HepG2 (cell line): ENCODE data around the gene FOXA1. TPM values are rescaled to one million over a fixed set of nuclear protein-coding genes. Genes with fewer than 3 reads are reported as not detected.

Experiments
- ARID3A ChIP-seq: IDR thresholded peaks from 2 replicates; pipeline ENCODE4 v1.6.1; 2012; ENCODE audit warnings: low read depth, low read length, improper control_type of control experiment
- EEA1 ChIP-seq: sonication (generic); formaldehyde crosslinking; IDR thresholded peaks from 2 replicates; pipeline ENCODE4 v1.5.1; 2020; ENCODE audit warnings: mild to moderate bottlenecking, missing genetic modification reagents, borderline replicate concordance
- FOXP4 ChIP-seq: sonication (generic); formaldehyde crosslinking; IDR thresholded peaks from 2 replicates; pipeline ENCODE4 v1.4.0; 2020; ENCODE audit warnings: missing genetic modification reagents
- GPBP1L1 ChIP-seq: sonication (generic); formaldehyde crosslinking; IDR thresholded peaks from 2 replicates; pipeline ENCODE4 v1.5.0; 2020; ENCODE audit warnings: mild to moderate bottlenecking, missing genetic modification reagents
- GZF1 ChIP-seq: sonication (generic); formaldehyde crosslinking; IDR thresholded peaks from 2 replicates; pipeline ENCODE4 v1.5.1; 2020; ENCODE audit warnings: mild to moderate bottlenecking, missing genetic modification reagents
- HNF4A ChIP-seq: sonication (generic); formaldehyde crosslinking; IDR thresholded peaks from 2 replicates; pipeline ENCODE4 v1.4.0; 2020; ENCODE audit warnings: missing genetic modification reagents
- NFYB ChIP-seq: sonication (generic); formaldehyde crosslinking; IDR thresholded peaks from 2 replicates; pipeline ENCODE4 v1.4.0; 2020; ENCODE audit warnings: missing genetic modification reagents
- RNF219 ChIP-seq: sonication (generic); formaldehyde crosslinking; IDR thresholded peaks from 2 replicates; pipeline ENCODE4 v1.5.0; 2020; ENCODE audit warnings: mild to moderate bottlenecking, missing genetic modification reagents
- SMARCE1 ChIP-seq: fragments of 450-650 bp; IDR thresholded peaks from 2 replicates; pipeline ENCODE4 v1.6.1; 2017; ENCODE audit warnings: borderline replicate concordance
- TFDP1 ChIP-seq: IDR thresholded peaks from 2 replicates; pipeline ENCODE4 v1.6.1; 2016; ENCODE audit warnings: missing compliant biosample characterization, missing genetic modification reagents, borderline replicate concordance
- ZBTB43 ChIP-seq: sonication (generic); formaldehyde crosslinking; conservative IDR thresholded peaks from 2 replicates; pipeline ENCODE4 v1.4.0; 2020; ENCODE audit warnings: missing genetic modification reagents
- ZGPAT ChIP-seq: IDR thresholded peaks from 2 replicates; pipeline ENCODE4 v1.6.1; 2016; ENCODE audit warnings: mild to moderate bottlenecking
- ZNF253 ChIP-seq: sonication (generic); formaldehyde crosslinking; IDR thresholded peaks from 2 replicates; pipeline ENCODE4 v1.8.0; 2022; ENCODE audit warnings: mild to moderate bottlenecking, missing genetic modification reagents, borderline replicate concordance
- ZNF563 ChIP-seq: sonication (generic); formaldehyde crosslinking; IDR thresholded peaks from 2 replicates; pipeline ENCODE4 v1.8.0; 2022; ENCODE audit warnings: mild to moderate bottlenecking, moderate library complexity, missing genetic modification reagents
- ZNF569 ChIP-seq: sonication (generic); formaldehyde crosslinking; IDR thresholded peaks from 2 replicates; pipeline ENCODE4 v1.5.0; 2020; ENCODE audit warnings: mild to moderate bottlenecking, missing genetic modification reagents, moderate library complexity, borderline replicate concordance
- ZNF773 ChIP-seq: sonication (generic); formaldehyde crosslinking; IDR thresholded peaks from 2 replicates; pipeline ENCODE4 v1.4.0; 2020; ENCODE audit warnings: missing genetic modification reagents, borderline replicate concordance
- polyA plus RNA-seq, 8 experiments: library from polyadenylated mRNA; depleted of rRNA in 3 of 8; stranded (reverse) in 7 of 8; unstranded in 1 of 8; fragments of >200 nt; fragmentation: Illumina TruSeq in 4 of 8; extraction: Trizol in 4 of 8; gene quantifications; 2 replicates each; pipeline versions ENCODE4 v1.2.1 to v1.2.3, GENCODE V29; 2011 to 2016; ENCODE audit warnings: low read depth in 4 of 8, missing spikeins in 1 of 8, mixed read lengths in 1 of 8; ENCODE audit not compliant: insufficient read depth in 1 of 8
- total RNA-seq, 5 experiments: library from RNA; depleted of rRNA; stranded (reverse); fragments of >200 nt; fragmentation: Illumina TruSeq; extraction: Trizol; gene quantifications; 2 replicates each; pipeline ENCODE4 v1.2.3, GENCODE V29; 2016; ENCODE audit warnings: low read depth in 1 of 5

Gene FOXA1
- total and polyA plus RNA-seq, 2 of the 13 experiments (the other 11 are each of a cell fraction or from before 2014, with no cell fraction given): 43.4 to 58.6 TPM

GRCh38 chr14:37602605-37603453 is 7.8 kb upstream of the FOXA1 start (continued):
- TF ChIP-seq ZGPAT (CRISPR knock-in tag) (peak; percentile 94), ZNF569 (CRISPR knock-in tag) (no peak), TFDP1 (CRISPR knock-in tag) (peak; percentile 97), SMARCE1 (no peak), ZBTB43 (CRISPR knock-in tag) (peak; percentile 77), ARID3A (peak; percentile 64; the same call in 1 of the 2 replicates), RNF219 (CRISPR knock-in tag) (no peak), HNF4A (CRISPR knock-in tag) (peak; percentile 96), NFYB (CRISPR knock-in tag) (peak; percentile 9; the same call in 1 of the 2 replicates), FOXP4 (CRISPR knock-in tag) (peak; percentile 95), ZNF563 (CRISPR knock-in tag) (peak; percentile 68), EEA1 (no peak), ZNF773 (peak; percentile 78; the same call in 1 of the 2 replicates), GZF1 (CRISPR knock-in tag) (peak; percentile 86), GPBP1L1 (CRISPR knock-in tag) (no peak), ZNF253 (CRISPR knock-in tag) (no peak)
